RWPE2 (cell line): ENCODE results near the gene TAF9B.
"Not testable (repeated sequence)": the region's sequence is repeated elsewhere in the genome, so short reads cannot be mapped to it uniquely, and the experiment has no call there.

Experiments used
- ATAC-seq: fragments of 200-7000 bp; cut with Tn5 transposase; 3 replicates; pipeline ENCODE4 v1.9.1; 2021; ENCODE audit warnings: low read depth
- DNase-seq: peaks from one replicate; pipeline ENCODE4 v3.0.0-alpha.2; 2020; ENCODE audit warnings: low spot score
- H3K27ac ChIP-seq: fragments of 450-650 bp; 2 replicates; pipeline ENCODE4 v1.5.1; 2017; ENCODE audit warnings: mild to moderate bottlenecking; ENCODE audit not compliant: poor library complexity, severe bottlenecking
- H3K27me3 ChIP-seq: fragments of 250-450 bp; sonication (Bioruptor Pico); 2 replicates; pipeline ENCODE4 v1.5.1; 2021; ENCODE audit warnings: mild to moderate bottlenecking, moderate library complexity; ENCODE audit not compliant: insufficient read depth, poor library complexity, severe bottlenecking
- H3K36me3 ChIP-seq: fragments of 250-450 bp; sonication (Bioruptor Pico); 2 replicates; pipeline ENCODE4 v1.5.1; 2020; ENCODE audit warnings: low read depth, mild to moderate bottlenecking, moderate library complexity
- H3K4me1 ChIP-seq: fragments of 250-450 bp; sonication (Bioruptor Pico); 2 replicates; pipeline ENCODE4 v1.5.1; 2021; ENCODE audit warnings: mild to moderate bottlenecking, moderate library complexity; ENCODE audit not compliant: insufficient read depth, poor library complexity, severe bottlenecking
- H3K4me3 ChIP-seq: fragments of 250-450 bp; sonication (Bioruptor Pico); 2 replicates; pipeline ENCODE4 v1.5.1; 2021; ENCODE audit warnings: mild to moderate bottlenecking, moderate library complexity; ENCODE audit not compliant: severe bottlenecking
- H3K9me3 ChIP-seq: fragments of 250-450 bp; sonication (Bioruptor Pico); 2 replicates; pipeline ENCODE4 v1.5.1; 2021; ENCODE audit warnings: mild to moderate bottlenecking, moderate library complexity; ENCODE audit not compliant: severe bottlenecking
- TF ChIP-seq, protein P1 (sequence below): fragments of 450-650 bp; IDR thresholded peaks from one replicate; pipeline ENCODE4 v1.5.1; 2017; ENCODE audit warnings: mild to moderate bottlenecking, moderate library complexity; ENCODE audit not compliant: poor library complexity, severe bottlenecking

The TAF9B gene

GRCh38 chrX:78157846-78158245, 18.4 kb upstream of the TAF9B start:
- not testable (repeated sequence) for H3K4me3 ChIP-seq, H3K36me3 ChIP-seq, DNase-seq, H3K27ac ChIP-seq, H3K4me1 ChIP-seq, H3K9me3 ChIP-seq, ATAC-seq, H3K27me3 ChIP-seq

- not testable (repeated sequence) for H3K4me3 ChIP-seq, ATAC-seq, H3K27me3 ChIP-seq, H3K27ac ChIP-seq, DNase-seq, H3K4me1 ChIP-seq, H3K36me3 ChIP-seq, H3K9me3 ChIP-seq
Measured at GRCh38 chrX:78157373-78157772, 17.9 kb upstream of the TAF9B start.

GRCh38 chrX:78147002-78147540, 7.6 kb upstream of the TAF9B start:
- not testable (repeated sequence) for H3K9me3 ChIP-seq, H3K4me3 ChIP-seq, H3K36me3 ChIP-seq, DNase-seq, H3K27me3 ChIP-seq, H3K4me1 ChIP-seq, H3K27ac ChIP-seq, ATAC-seq

- no peaks in the 10 kb centered on the region for H3K27me3 ChIP-seq
- ATAC-seq (no peak), DNase-seq (no peak)
- H3K27ac ChIP-seq = no peak overlapping the region
- TF ChIP-seq, protein P1, sequence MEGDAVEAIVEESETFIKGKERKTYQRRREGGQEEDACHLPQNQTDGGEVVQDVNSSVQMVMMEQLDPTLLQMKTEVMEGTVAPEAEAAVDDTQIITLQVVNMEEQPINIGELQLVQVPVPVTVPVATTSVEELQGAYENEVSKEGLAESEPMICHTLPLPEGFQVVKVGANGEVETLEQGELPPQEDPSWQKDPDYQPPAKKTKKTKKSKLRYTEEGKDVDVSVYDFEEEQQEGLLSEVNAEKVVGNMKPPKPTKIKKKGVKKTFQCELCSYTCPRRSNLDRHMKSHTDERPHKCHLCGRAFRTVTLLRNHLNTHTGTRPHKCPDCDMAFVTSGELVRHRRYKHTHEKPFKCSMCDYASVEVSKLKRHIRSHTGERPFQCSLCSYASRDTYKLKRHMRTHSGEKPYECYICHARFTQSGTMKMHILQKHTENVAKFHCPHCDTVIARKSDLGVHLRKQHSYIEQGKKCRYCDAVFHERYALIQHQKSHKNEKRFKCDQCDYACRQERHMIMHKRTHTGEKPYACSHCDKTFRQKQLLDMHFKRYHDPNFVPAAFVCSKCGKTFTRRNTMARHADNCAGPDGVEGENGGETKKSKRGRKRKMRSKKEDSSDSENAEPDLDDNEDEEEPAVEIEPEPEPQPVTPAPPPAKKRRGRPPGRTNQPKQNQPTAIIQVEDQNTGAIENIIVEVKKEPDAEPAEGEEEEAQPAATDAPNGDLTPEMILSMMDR = no peak
- H3K4me1 ChIP-seq = no peaks in the 10 kb centered on the region
- H3K4me3 ChIP-seq = no peak overlapping the region
- no peaks in the 10 kb centered on the region for H3K36me3 ChIP-seq
- no peaks in the 10 kb centered on the region for H3K9me3 ChIP-seq
Measured at GRCh38 chrX:78140206-78140605, 756 bp upstream of the TAF9B start.

GRCh38 chrX:78133238-78133960, 6.1 kb downstream of the TAF9B start:
- ATAC-seq = no peak
- TF ChIP-seq, protein P1 = no peak
- Histone ChIP-seq H3K27ac (no peak overlapping the region), H3K27me3 (no peaks in the 10 kb centered on the region), H3K4me3 (no peak overlapping the region), H3K36me3 (peaks cover 32% of the 10 kb centered on the region), H3K4me1 (no peaks in the 10 kb centered on the region), H3K9me3 (no peaks in the 10 kb centered on the region)
- DNase-seq = no peak

- H3K27me3 ChIP-seq = no peaks in the 10 kb centered on the region
- H3K4me3 ChIP-seq = no peak overlapping the region
- DNase-seq = no peak
- H3K36me3 ChIP-seq = peaks cover 55% of the 10 kb centered on the region
- no peaks in the 10 kb centered on the region for H3K4me1 ChIP-seq
- H3K27ac ChIP-seq = no peak overlapping the region
- TF ChIP-seq, protein P1 = no peak
- H3K9me3 ChIP-seq = no peaks in the 10 kb centered on the region
- no peak for ATAC-seq
Measured at GRCh38 chrX:78131117-78131516, 8.3 kb downstream of the TAF9B start.
